Progenitor cell of endocrine pancreas (in vitro differentiated cells): ENCODE measurements around the gene C19orf81. TPM values are rescaled to one million over a fixed set of nuclear protein-coding genes. Genes with fewer than 3 reads are reported as not detected.

Experiments used
- DNase-seq: peaks from one replicate; pipeline ENCODE4 v3.0.0; 2021; ENCODE audit warnings: low spot score; ENCODE audit not compliant: unreplicated experiment
- H3K27ac Mint-ChIP-seq: 2 replicates; pipeline ENCODE4 v1.8.0; 2021; ENCODE audit warnings: mild to moderate bottlenecking, moderate library complexity, mixed read lengths
- H3K27me3 Mint-ChIP-seq: 2 replicates; pipeline ENCODE4 v1.8.0; 2021; ENCODE audit warnings: mixed read lengths
- H3K36me3 Mint-ChIP-seq: 2 replicates; pipeline ENCODE4 v1.8.0; 2022; ENCODE audit warnings: mixed read lengths; ENCODE audit not compliant: insufficient read depth
- H3K4me1 Mint-ChIP-seq: 2 replicates; pipeline ENCODE4 v1.8.0; 2021; ENCODE audit warnings: low read depth, mixed read lengths
- H3K4me3 Mint-ChIP-seq: 2 replicates; pipeline ENCODE4 v1.8.0; 2021; ENCODE audit warnings: low read depth, mild to moderate bottlenecking, moderate library complexity, mixed read lengths
- H3K9me3 Mint-ChIP-seq: 2 replicates; pipeline ENCODE4 v1.8.0; 2021; ENCODE audit warnings: low read depth, mixed read lengths
- total RNA-seq: library from RNA; stranded (reverse); gene quantifications from 2 replicates; pipeline ENCODE4 v1.2.1, GENCODE V29; 2021
- TF ChIP-seq, protein P1 (sequence below): fragments of 200-600 bp; sonication (generic); IDR thresholded peaks from one replicate; pipeline ENCODE4 v1.5.0; 2021; ENCODE audit warnings: antibody characterized with exemption, mild to moderate bottlenecking; ENCODE audit not compliant: unreplicated experiment

Gene C19orf81
- total RNA-seq, 1 donor from 2014 or later: 8.6 TPM

DNA sequence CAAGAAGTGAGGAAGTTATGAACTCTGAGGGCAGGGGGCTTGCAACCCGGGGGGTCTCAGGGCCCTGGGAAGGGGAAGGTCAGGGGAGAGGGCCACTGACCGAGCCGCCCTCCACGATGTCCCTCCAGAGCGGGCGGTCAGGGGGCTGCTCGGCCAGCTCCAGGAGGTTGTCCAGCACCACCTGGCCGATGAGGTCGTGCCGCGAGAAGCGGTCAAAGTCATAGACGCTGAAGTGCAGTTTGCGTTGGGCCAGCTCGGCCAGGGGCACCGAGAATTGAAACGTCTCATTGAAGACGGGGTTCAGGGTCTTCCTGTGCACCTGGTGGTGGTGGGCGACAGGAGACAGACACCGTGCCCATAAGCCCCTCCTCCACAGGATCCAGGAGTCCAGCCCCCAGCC is 20.1 kb upstream of the C19orf81 start:
- Mint-ChIP-seq H3K27me3 (peaks cover 35% of the 10 kb centered on the region), H3K9me3 (peaks cover 6% of the 10 kb centered on the region), H3K4me3 (no peak overlapping the region), H3K36me3 (no peaks in the 10 kb centered on the region), H3K4me1 (no peaks in the 10 kb centered on the region), H3K27ac (no peak overlapping the region)
- no peak for DNase-seq
- TF ChIP-seq, protein P1, sequence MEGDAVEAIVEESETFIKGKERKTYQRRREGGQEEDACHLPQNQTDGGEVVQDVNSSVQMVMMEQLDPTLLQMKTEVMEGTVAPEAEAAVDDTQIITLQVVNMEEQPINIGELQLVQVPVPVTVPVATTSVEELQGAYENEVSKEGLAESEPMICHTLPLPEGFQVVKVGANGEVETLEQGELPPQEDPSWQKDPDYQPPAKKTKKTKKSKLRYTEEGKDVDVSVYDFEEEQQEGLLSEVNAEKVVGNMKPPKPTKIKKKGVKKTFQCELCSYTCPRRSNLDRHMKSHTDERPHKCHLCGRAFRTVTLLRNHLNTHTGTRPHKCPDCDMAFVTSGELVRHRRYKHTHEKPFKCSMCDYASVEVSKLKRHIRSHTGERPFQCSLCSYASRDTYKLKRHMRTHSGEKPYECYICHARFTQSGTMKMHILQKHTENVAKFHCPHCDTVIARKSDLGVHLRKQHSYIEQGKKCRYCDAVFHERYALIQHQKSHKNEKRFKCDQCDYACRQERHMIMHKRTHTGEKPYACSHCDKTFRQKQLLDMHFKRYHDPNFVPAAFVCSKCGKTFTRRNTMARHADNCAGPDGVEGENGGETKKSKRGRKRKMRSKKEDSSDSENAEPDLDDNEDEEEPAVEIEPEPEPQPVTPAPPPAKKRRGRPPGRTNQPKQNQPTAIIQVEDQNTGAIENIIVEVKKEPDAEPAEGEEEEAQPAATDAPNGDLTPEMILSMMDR: no peak

DNA sequence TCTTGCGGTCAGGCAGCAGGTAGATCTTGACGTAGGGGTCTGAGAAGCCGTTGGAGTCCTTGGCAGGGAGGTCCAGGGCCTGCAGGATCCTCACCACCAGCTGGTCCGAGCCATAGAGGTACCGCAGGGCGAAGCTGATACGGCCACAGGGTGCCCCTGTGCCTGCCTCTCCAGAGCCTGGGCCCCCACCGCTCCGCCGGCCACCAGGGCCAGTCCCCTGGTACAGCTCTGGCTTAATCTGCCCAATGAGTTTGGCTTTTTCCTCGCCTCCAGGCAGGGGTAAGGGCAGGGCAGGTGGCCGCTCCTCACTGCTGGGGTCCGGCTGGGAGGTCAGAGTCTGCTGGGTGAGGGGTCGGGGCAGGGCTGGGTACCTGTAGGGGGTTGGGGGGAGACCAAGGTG is 19.4 kb upstream of the C19orf81 start:
- DNase-seq: no peak
- Mint-ChIP-seq H3K4me3 (no peak overlapping the region), H3K27ac (no peak overlapping the region), H3K36me3 (no peaks in the 10 kb centered on the region), H3K27me3 (peaks cover 35% of the 10 kb centered on the region), H3K9me3 (peaks cover 7% of the 10 kb centered on the region), H3K4me1 (no peaks in the 10 kb centered on the region)
- TF ChIP-seq, protein P1: no peak

DNA sequence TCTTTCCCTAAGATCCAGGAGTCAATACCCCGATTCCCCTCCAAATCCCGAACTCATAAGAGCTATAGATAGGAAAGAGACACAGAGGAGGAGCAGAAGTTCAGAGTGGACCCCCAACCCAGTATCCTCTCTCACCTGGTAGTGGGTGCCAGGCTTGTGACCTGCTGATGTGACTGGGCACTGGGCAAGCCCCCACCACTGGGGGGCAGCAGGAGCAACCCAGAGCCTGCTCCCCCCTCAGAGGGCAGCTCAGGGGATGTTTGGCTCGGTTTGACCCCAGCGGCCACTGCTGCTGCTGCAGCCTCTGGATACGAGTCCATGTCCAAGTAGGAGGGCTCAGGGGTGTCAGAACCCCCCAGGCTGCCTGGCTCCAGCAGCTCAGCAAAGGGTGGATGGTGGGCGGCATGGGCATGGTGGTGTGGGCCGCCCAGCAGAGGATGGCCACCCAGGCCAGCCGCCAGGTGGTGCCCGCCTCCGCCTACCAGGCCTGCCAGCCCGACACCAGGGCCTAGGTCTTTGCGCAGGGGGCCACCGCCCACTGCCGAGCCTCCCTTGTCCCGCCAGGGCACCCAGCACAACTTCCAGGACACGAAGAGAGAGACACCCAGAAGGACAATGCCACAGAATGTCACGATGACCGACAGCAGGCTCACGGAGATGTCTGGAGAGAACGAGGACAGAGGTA is 17.0 kb upstream of the C19orf81 start:
- peaks cover 7% of the 10 kb centered on the region for H3K9me3 Mint-ChIP-seq

DNA sequence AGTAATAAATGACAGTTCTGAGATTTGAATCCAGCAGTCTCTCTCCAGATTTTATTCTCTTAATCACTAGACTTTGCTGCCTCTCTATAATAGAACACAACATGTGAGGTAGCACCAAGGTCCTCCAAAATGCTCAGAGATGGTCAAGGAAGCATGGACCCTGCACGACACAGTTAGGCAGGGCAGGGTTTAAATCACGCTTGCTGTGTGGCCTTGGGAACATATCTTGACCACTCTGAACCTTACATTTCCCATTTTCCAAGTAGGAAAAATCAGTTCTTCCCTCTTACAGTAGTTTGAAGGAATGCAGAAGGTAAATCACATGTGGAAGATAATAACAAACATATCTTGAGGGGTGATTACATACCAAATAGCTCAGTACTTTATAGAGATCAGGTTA is 15.9 kb upstream of the C19orf81 start:
- Mint-ChIP-seq H3K4me3 (no peak overlapping the region), H3K27me3 (peaks cover 34% of the 10 kb centered on the region), H3K27ac (no peak overlapping the region), H3K36me3 (no peaks in the 10 kb centered on the region), H3K4me1 (no peaks in the 10 kb centered on the region), H3K9me3 (peaks cover 7% of the 10 kb centered on the region)
- TF ChIP-seq, protein P1: no peak
- DNase-seq: no peak

More for the DNA sequence above, 17.0 kb upstream of the C19orf81 start:
- H3K36me3 Mint-ChIP-seq: no peaks in the 10 kb centered on the region
- no peak overlapping the region for H3K4me3 Mint-ChIP-seq
- no peak for DNase-seq
- peaks cover 33% of the 10 kb centered on the region for H3K27me3 Mint-ChIP-seq
- H3K4me1 Mint-ChIP-seq: no peaks in the 10 kb centered on the region
- TF ChIP-seq, protein P1: no peak
- no peak overlapping the region for H3K27ac Mint-ChIP-seq

DNA sequence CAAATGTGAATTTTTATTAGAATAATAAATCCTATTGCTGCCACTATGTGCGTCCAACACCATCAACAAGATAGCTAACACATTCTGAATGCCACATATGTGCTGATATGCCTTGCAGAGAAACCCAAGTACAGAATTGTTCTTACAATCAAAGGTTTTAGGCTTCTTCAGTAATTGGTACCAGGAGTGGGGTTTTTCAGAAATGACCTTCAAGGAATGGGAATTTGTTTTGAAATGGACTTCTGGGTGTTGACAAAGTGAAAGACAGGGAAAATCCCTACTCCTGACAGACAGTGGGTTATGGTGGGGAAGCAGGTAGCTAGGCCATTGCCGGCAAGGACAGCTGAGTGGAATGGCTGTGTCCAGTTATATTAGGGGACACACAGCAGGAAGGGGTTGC is 15.3 kb upstream of the C19orf81 start:
- TF ChIP-seq, protein P1: no peak
- H3K27me3 Mint-ChIP-seq: peaks cover 37% of the 10 kb centered on the region

More for the DNA sequence above, 15.3 kb upstream of the C19orf81 start:
- H3K27ac Mint-ChIP-seq: no peak overlapping the region
- no peaks in the 10 kb centered on the region for H3K36me3 Mint-ChIP-seq
- H3K9me3 Mint-ChIP-seq: peaks cover 7% of the 10 kb centered on the region
- H3K4me1 Mint-ChIP-seq: peaks cover 2% of the 10 kb centered on the region
- no peak for DNase-seq
- no peak overlapping the region for H3K4me3 Mint-ChIP-seq
